Activated CD4-positive, alpha-beta T cell treated with anti-CD3 and anti-CD28 coated beads, Interleukin-2, amount 10 ng/mL, durations not matched to agents 24 days and 14 days (primary cell): ENCODE results near the gene ZNF317. TPM values are rescaled to one million over a fixed set of nuclear protein-coding genes. Genes with fewer than 3 reads are reported as not detected.
"Not testable (repeated sequence)": the region's sequence is repeated elsewhere in the genome, so short reads cannot be mapped to it uniquely, and the experiment has no call there.

ENCODE experiments used
- DNase-seq: peaks from one replicate; pipeline ENCODE4 v3.0.0; 2022
- H3K27ac Mint-ChIP-seq: one replicate; pipeline ENCODE4 v1.8.0; 2022; ENCODE audit warnings: mild to moderate bottlenecking, mixed read lengths
- H3K27me3 Mint-ChIP-seq: one replicate; pipeline ENCODE4 v1.8.0; 2022; ENCODE audit warnings: mixed read lengths
- H3K36me3 Mint-ChIP-seq: one replicate; pipeline ENCODE4 v1.8.0; 2022; ENCODE audit warnings: low read depth, mild to moderate bottlenecking, mixed read lengths
- H3K4me1 Mint-ChIP-seq: one replicate; pipeline ENCODE4 v1.8.0; 2021; ENCODE audit warnings: mixed read lengths
- H3K4me3 Mint-ChIP-seq: one replicate; pipeline ENCODE4 v1.8.0; 2022; ENCODE audit warnings: mild to moderate bottlenecking, moderate library complexity, mixed read lengths
- H3K9me3 Mint-ChIP-seq: one replicate; pipeline ENCODE4 v1.8.0; 2021; ENCODE audit warnings: mixed read lengths
- intact Hi-C: fragments of 100-400 bp; cut with micrococcal nuclease; formaldehyde crosslinking; loops from one replicate; pipeline ENCODE4 v1.15.1; 2023
- total RNA-seq: library from RNA; stranded (reverse); gene quantifications from 2 replicates; pipeline ENCODE4 v1.2.3, GENCODE V29; 2022

Gene ZNF317
- total RNA-seq, 1 donor from 2014 or later: 47.1 TPM

- H3K27ac Mint-ChIP-seq: no peak overlapping the region
These were observed 10.5 kb downstream of the ZNF317 start for GRCh38 chr19:9150650-9151049.

GRCh38 chr19:9151367-9151766, 11.2 kb downstream of the ZNF317 start:
- Mint-ChIP-seq H3K27me3 (no peaks in the 10 kb centered on the region), H3K4me1 (peaks cover 7% of the 10 kb centered on the region)

More at GRCh38 chr19:9150650-9151049, 10.5 kb downstream of the ZNF317 start:
- Mint-ChIP-seq H3K4me3 (no peak overlapping the region), H3K4me1 (peaks cover 7% of the 10 kb centered on the region), H3K36me3 (peaks cover 96% of the 10 kb centered on the region), H3K9me3 (peaks cover 60% of the 10 kb centered on the region), H3K27me3 (no peaks in the 10 kb centered on the region)
- no peak for DNase-seq
- intact Hi-C loops: no loop called here

GRCh38 chr19:9155591-9155990, 15.4 kb downstream of the ZNF317 start:
- intact Hi-C loops: no loop called here
- Mint-ChIP-seq H3K36me3 (peaks cover 100% of the 10 kb centered on the region), H3K9me3 (peaks cover 54% of the 10 kb centered on the region), H3K4me1 (peaks cover 3% of the 10 kb centered on the region), H3K4me3 (no peak overlapping the region), H3K27ac (no peak overlapping the region), H3K27me3 (no peaks in the 10 kb centered on the region)
- DNase-seq: no peak

More at GRCh38 chr19:9151367-9151766, 11.2 kb downstream of the ZNF317 start:
- no peak for DNase-seq
- intact Hi-C loops: no loop called here
- peaks cover 59% of the 10 kb centered on the region for H3K9me3 Mint-ChIP-seq
- no peak overlapping the region for H3K27ac Mint-ChIP-seq
- H3K36me3 Mint-ChIP-seq: peaks cover 99% of the 10 kb centered on the region
- no peak overlapping the region for H3K4me3 Mint-ChIP-seq

GRCh38 chr19:9156304-9156703, 16.1 kb downstream of the ZNF317 start:
- H3K4me3 Mint-ChIP-seq: no peak overlapping the region
- intact Hi-C loops: no loop called here
- DNase-seq: no peak
- peaks cover 100% of the 10 kb centered on the region for H3K36me3 Mint-ChIP-seq
- peaks cover 56% of the 10 kb centered on the region for H3K9me3 Mint-ChIP-seq
- H3K27me3 Mint-ChIP-seq: no peaks in the 10 kb centered on the region
- peaks cover 3% of the 10 kb centered on the region for H3K4me1 Mint-ChIP-seq
- H3K27ac Mint-ChIP-seq: no peak overlapping the region

GRCh38 chr19:9159891-9160290, 19.7 kb downstream of the ZNF317 start:
- H3K27ac Mint-ChIP-seq: no peak overlapping the region
- peaks cover 3% of the 10 kb centered on the region for H3K4me1 Mint-ChIP-seq
- DNase-seq: no peak
- H3K4me3 Mint-ChIP-seq: no peak overlapping the region
- H3K27me3 Mint-ChIP-seq: no peaks in the 10 kb centered on the region
- intact Hi-C loops: no loop called here
- peaks cover 41% of the 10 kb centered on the region for H3K9me3 Mint-ChIP-seq
- peaks cover 96% of the 10 kb centered on the region for H3K36me3 Mint-ChIP-seq

DNA sequence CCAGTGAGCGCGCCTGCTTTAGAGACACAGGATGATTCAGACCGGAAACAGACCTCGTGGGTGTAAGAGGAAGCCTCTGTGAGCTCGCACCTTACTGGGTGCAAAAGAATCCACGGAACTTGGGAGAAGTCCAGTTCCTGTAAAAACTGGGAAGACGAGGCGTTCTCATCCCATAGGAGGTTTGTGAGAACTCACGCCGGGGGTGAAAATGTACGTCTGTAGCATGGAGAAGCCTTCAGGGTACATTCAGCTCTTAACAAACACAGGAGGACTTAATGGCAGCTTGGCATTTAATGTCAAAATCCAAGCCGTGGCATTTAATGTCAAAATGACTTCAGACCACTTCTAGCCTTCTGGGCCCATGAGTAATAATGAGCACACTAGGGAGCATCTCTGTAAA, 21.2 kb downstream of the ZNF317 start:
- intact Hi-C loops: no loop called here
- no peaks in the 10 kb centered on the region for H3K4me1 Mint-ChIP-seq
- H3K27me3 Mint-ChIP-seq: no peaks in the 10 kb centered on the region
- no peak overlapping the region for H3K27ac Mint-ChIP-seq
- H3K36me3 Mint-ChIP-seq: peaks cover 92% of the 10 kb centered on the region
- no peak for DNase-seq
- H3K9me3 Mint-ChIP-seq: peaks cover 33% of the 10 kb centered on the region
- no peak overlapping the region for H3K4me3 Mint-ChIP-seq

- peaks cover 17% of the 10 kb centered on the region for H3K9me3 Mint-ChIP-seq
- intact Hi-C loops: no loop called here
- no peak overlapping the region for H3K4me3 Mint-ChIP-seq
- H3K27me3 Mint-ChIP-seq: no peaks in the 10 kb centered on the region
- H3K4me1 Mint-ChIP-seq: no peaks in the 10 kb centered on the region
- no peak overlapping the region for H3K27ac Mint-ChIP-seq
- peaks cover 64% of the 10 kb centered on the region for H3K36me3 Mint-ChIP-seq
- DNase-seq: no peak
These were observed 25.1 kb downstream of the ZNF317 start for GRCh38 chr19:9165261-9165660.

GRCh38 chr19:9166846-9167245, 26.6 kb downstream of the ZNF317 start:
- Mint-ChIP-seq H3K9me3 (peaks cover 3% of the 10 kb centered on the region), H3K27me3 (no peaks in the 10 kb centered on the region), H3K27ac (no peak overlapping the region), H3K4me3 (no peak overlapping the region), H3K36me3 (peaks cover 49% of the 10 kb centered on the region), H3K4me1 (no peaks in the 10 kb centered on the region)
- intact Hi-C loops: no loop called here
- no peak for DNase-seq

- Mint-ChIP-seq H3K27ac (no peak overlapping the region), H3K27me3 (no peaks in the 10 kb centered on the region), H3K4me1 (no peaks in the 10 kb centered on the region), H3K36me3 (peaks cover 27% of the 10 kb centered on the region), H3K9me3 (peaks cover 5% of the 10 kb centered on the region), H3K4me3 (no peak overlapping the region)
- intact Hi-C loops: no loop called here
- no peak for DNase-seq
These were observed 31.3 kb downstream of the ZNF317 start for GRCh38 chr19:9171393-9171991.

DNA sequence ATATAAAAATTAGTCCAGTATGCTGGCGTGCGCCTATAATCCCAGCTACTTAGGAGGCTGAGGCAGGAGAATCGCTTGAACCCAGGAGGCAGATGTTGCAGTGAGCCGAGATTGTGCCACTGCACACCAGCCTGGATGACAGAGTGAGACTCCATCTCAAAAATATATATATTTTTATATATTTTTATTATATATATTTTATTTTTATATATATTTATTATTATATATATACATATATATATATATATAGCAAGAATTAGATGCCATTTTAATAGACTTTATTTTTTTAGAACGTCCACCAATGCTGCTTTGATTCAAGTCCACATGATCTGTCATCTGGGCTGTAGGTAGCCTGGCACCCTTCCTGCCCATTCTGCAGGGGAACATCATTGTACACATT, 35.1 kb downstream of the ZNF317 start:
- Mint-ChIP-seq H3K4me1 (no peaks in the 10 kb centered on the region), H3K9me3 (peaks cover 9% of the 10 kb centered on the region), H3K27me3 (no peaks in the 10 kb centered on the region), H3K36me3 (peaks cover 21% of the 10 kb centered on the region), H3K27ac (no peak overlapping the region), H3K4me3 (no peak overlapping the region)
- DNase-seq: no peak
- intact Hi-C loops: no loop called here

GRCh38 chr19:9178901-9179300, 38.7 kb downstream of the ZNF317 start, which contains the start of gene OR7D2:
TSS of gene OR7D2 (plus strand) at chr19:9178979. CDS start at chr19:9185782, 6,803 bp downstream.
- Mint-ChIP-seq H3K9me3 (peaks cover 9% of the 10 kb centered on the region), H3K4me3 (no peak within 1 kb of the TSS), H3K27ac (no peak within 1 kb of the TSS), H3K27me3 (no peaks in the 10 kb centered on the region), H3K36me3 (peaks cover 18% of the 10 kb centered on the region), H3K4me1 (no peaks in the 10 kb centered on the region)
- no peak for DNase-seq
- intact Hi-C loops: no loop called here

GRCh38 chr19:9183000-9183399, 42.8 kb downstream of the ZNF317 start:
- Mint-ChIP-seq H3K27ac (no peak overlapping the region), H3K9me3 (peaks cover 12% of the 10 kb centered on the region), H3K4me1 (no peaks in the 10 kb centered on the region), H3K36me3 (peaks cover 14% of the 10 kb centered on the region), H3K4me3 (no peak overlapping the region), H3K27me3 (no peaks in the 10 kb centered on the region)
- no peak for DNase-seq
- intact Hi-C loops: no loop called here

- intact Hi-C loops: no loop called here
- H3K4me1 Mint-ChIP-seq: no peaks in the 10 kb centered on the region
- peaks cover 24% of the 10 kb centered on the region for H3K9me3 Mint-ChIP-seq
- H3K4me3 Mint-ChIP-seq: no peak overlapping the region
- H3K27ac Mint-ChIP-seq: no peak overlapping the region
- DNase-seq: no peak
- H3K36me3 Mint-ChIP-seq: peaks cover 14% of the 10 kb centered on the region
- H3K27me3 Mint-ChIP-seq: no peaks in the 10 kb centered on the region
These were observed 47.0 kb downstream of the ZNF317 start for GRCh38 chr19:9187191-9187590.

DNA sequence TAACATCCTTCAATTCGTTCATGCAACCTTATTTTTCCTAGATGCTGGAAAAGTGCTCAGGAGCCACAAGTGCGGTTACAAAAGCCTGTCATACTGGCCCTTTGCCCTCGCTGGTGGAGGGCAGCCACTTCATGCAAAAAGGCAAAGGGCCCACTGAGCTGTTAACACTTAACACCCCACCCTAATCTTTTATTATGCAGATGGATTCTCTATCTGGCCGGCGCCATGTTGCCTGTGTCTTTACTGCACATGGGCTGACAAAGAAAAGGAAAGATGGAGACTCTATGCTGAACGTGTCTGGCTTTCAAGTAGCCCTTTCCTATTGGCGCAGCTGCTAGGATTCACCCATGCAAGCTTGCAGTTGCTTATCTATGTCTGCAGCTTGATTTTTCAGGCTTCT, 49.3 kb downstream of the ZNF317 start:
- no peak for DNase-seq
- Mint-ChIP-seq H3K9me3 (peaks cover 31% of the 10 kb centered on the region), H3K4me1 (no peaks in the 10 kb centered on the region), H3K27ac (no peak overlapping the region), H3K36me3 (peaks cover 14% of the 10 kb centered on the region), H3K4me3 (no peak overlapping the region), H3K27me3 (no peaks in the 10 kb centered on the region)
- intact Hi-C loops: no loop called here

- H3K27me3 Mint-ChIP-seq, H3K27ac Mint-ChIP-seq, H3K36me3 Mint-ChIP-seq, DNase-seq, intact Hi-C loops, H3K4me1 Mint-ChIP-seq, H3K4me3 Mint-ChIP-seq: not testable (repeated sequence)
- H3K9me3 Mint-ChIP-seq: peaks cover 15% of the 10 kb centered on the region
These were observed 57.8 kb downstream of the ZNF317 start for GRCh38 chr19:9198044-9198443.
